Psoas muscle (tissue), 8 donors: ENCODE measurements around the gene S100Z. TPM values are rescaled to one million over a fixed set of nuclear protein-coding genes. Genes with fewer than 3 reads are reported as not detected.
"Not testable (repeated sequence)": the region's sequence is repeated elsewhere in the genome, so short reads cannot be mapped to it uniquely, and the experiment has no call there.

ENCODE experiments used
- ATAC-seq, 4 donors: fragments of 200-7000 bp; cut with Tn5 transposase; one replicate each; pipeline ENCODE4 v1.9.1; 2020; ENCODE audit warnings: moderate library complexity in 3 of 4, mild to moderate bottlenecking in 2 of 4
- DNase-seq, 2 donors: peaks; one replicate each; pipeline ENCODE4 v3.0.0-alpha.2; 2020
- H3K27ac ChIP-seq: fragments of 200-600 bp; one replicate; pipeline ENCODE4 v1.8.0; 2022
- H3K27me3 ChIP-seq, 3 donors: fragments of 200-600 bp in 1 of 3; one replicate each; pipeline versions ENCODE4 v1.6.1 to v1.8.0; 2013 to 2022; ENCODE audit warnings: low read length in 2 of 3, mild to moderate bottlenecking in 2 of 3, moderate library complexity in 1 of 3; ENCODE audit not compliant: insufficient read depth in 3 of 3
- H3K36me3 ChIP-seq, 2 donors: fragments of 200-600 bp in 1 of 2; one replicate each; pipeline versions ENCODE4 v1.6.1 to v1.8.0; 2013 to 2022; ENCODE audit warnings: low read depth in 1 of 2, mild to moderate bottlenecking in 1 of 2, moderate library complexity in 1 of 2; ENCODE audit not compliant: insufficient read depth in 1 of 2
- H3K4me1 ChIP-seq: fragments of 200-600 bp; one replicate; pipeline ENCODE4 v1.8.0; 2022
- H3K4me3 ChIP-seq: fragments of 200-600 bp; one replicate; pipeline ENCODE4 v1.8.0; 2022; ENCODE audit warnings: mild to moderate bottlenecking
- H3K9me3 ChIP-seq: fragments of 200-600 bp; one replicate; pipeline ENCODE4 v1.8.0; 2022
- CTCF ChIP-seq: fragments of 200-600 bp; IDR thresholded peaks from one replicate; pipeline ENCODE4 v1.8.0; 2022; ENCODE audit warnings: antibody characterized with exemption
- WGBS, 3 donors: extraction: QIAGEN DNeasy Blood & Tissue Kit; methylation state at CpG; one replicate each; pipeline versions ENCODE4 v1.1.6 to v1.1.7; 2013; 5-methylcytosine and 5-hydroxymethylcytosine counted together
- intact Hi-C, 2 donors: fragments of 100-400 bp; cut with DNase I; formaldehyde crosslinking; loops; one replicate each; pipeline versions ENCODE4 v1.11.0 to v1.14.2; 2022
- polyA plus RNA-seq, 3 donors: library from polyadenylated mRNA; stranded (reverse); fragments of 200-250 nt; gene quantifications; one replicate each; pipeline ENCODE4 v1.2.3, GENCODE V29; 2013
- total RNA-seq, 4 donors: library from RNA; stranded (reverse); fragmentation: NEBNext Ultra II Directional in 2 of 4; extraction: Animal tissue kit (Norgen Biotek cat#: 25700) in 2 of 4; gene quantifications; one replicate each; pipeline versions ENCODE4 v1.2.1 to v1.2.4, GENCODE V29; 2021 to 2023
- donor health status: healthy with polysubstance abuse.
- donor health status: DM: no; HTN: no; CAD: no; lungs with moderate emphysema.
- donor health status: Bipolar disorder and iron deficiency.
- donor health status: healthy.
- donor health status: DM: yes; HTN: yes; CAD: no.
- donor health status: DM: no; HTN: no; CAD: no.
- donor health status: DM: no; HTN: no; CAD: no.
- donor health status: DM: yes; HTN: yes; CAD: no.

S100Z gene
- total and polyA plus RNA-seq, 7 donors: 0.09 TPM; not detected in 6

GRCh38 chr5:76901522-76901921, 51.7 kb downstream of the S100Z start:
- no peaks in the 10 kb centered on the region for H3K36me3 ChIP-seq
- intact Hi-C loops: no loop called here
- no peaks in the 10 kb centered on the region for H3K4me1 ChIP-seq
- DNase-seq (no peak), ATAC-seq (no peak)
- no peak overlapping the region for H3K4me3 ChIP-seq
- WGBS, 3 donors: 69 to 74% (median 73%) methylated on average over 3 of the region's 3 CpGs
- H3K9me3 ChIP-seq: peaks cover 10% of the 10 kb centered on the region
- H3K27ac ChIP-seq: no peak overlapping the region
- no peaks in the 10 kb centered on the region for H3K27me3 ChIP-seq
- no peak for TF ChIP-seq CTCF

- Histone ChIP-seq H3K4me3 (no peak overlapping the region), H3K27me3 (no peaks in the 10 kb centered on the region), H3K4me1 (no peaks in the 10 kb centered on the region), H3K27ac (no peak overlapping the region), H3K9me3 (no peaks in the 10 kb centered on the region), H3K36me3 (no peaks in the 10 kb centered on the region)
- no peak for TF ChIP-seq CTCF
- intact Hi-C loops: no loop called here
- 85 to 88% (median 86%) methylated on average over 7 of the region's 7 CpGs for WGBS, 3 donors
- DNase-seq (no peak), ATAC-seq (no peak)
Observed at GRCh38 chr5:76908166-76908565, 58.4 kb downstream of the S100Z start.

- H3K4me1 ChIP-seq, intact Hi-C loops, DNase-seq, H3K9me3 ChIP-seq, H3K36me3 ChIP-seq, H3K27me3 ChIP-seq, H3K27ac ChIP-seq, ATAC-seq, H3K4me3 ChIP-seq: not testable (repeated sequence)
- 72 to 79% (median 76%) methylated on average over 9 of the region's 9 CpGs for WGBS, 3 donors
Observed at GRCh38 chr5:76910344-76910933, 60.6 kb downstream of the S100Z start.

GRCh38 chr5:76914671-76915070, 64.9 kb downstream of the S100Z start:
- H3K9me3 ChIP-seq, H3K36me3 ChIP-seq, DNase-seq, H3K4me3 ChIP-seq, H3K27me3 ChIP-seq, ATAC-seq, H3K27ac ChIP-seq, intact Hi-C loops, H3K4me1 ChIP-seq: not testable (repeated sequence)
- WGBS, 3 donors: 88 to 96% (median 89%) methylated on average over 14 of the region's 14 CpGs

- intact Hi-C loops: no loop called here
- WGBS, 3 donors: 83 to 86% (median 84%) methylated on average over 3 of the region's 3 CpGs
Observed at GRCh38 chr5:76918539-76918938, 68.7 kb downstream of the S100Z start.

More at GRCh38 chr5:76918539-76918938, 68.7 kb downstream of the S100Z start:
- no peak for ATAC-seq
- H3K4me3 ChIP-seq: no peak overlapping the region
- H3K27ac ChIP-seq: no peak overlapping the region
- H3K27me3 ChIP-seq: no peaks in the 10 kb centered on the region
- H3K4me1 ChIP-seq: no peaks in the 10 kb centered on the region
- H3K36me3 ChIP-seq: no peaks in the 10 kb centered on the region
- TF ChIP-seq CTCF: no peak
- no peaks in the 10 kb centered on the region for H3K9me3 ChIP-seq
- no peak for DNase-seq
